ENCODE data around the gene SKAP1. TPM values are rescaled to one million over a fixed set of nuclear protein-coding genes. Genes with fewer than 3 reads are reported as not detected.

The SKAP1 gene
- polyA plus RNA-seq, 3 donors = 0.13 to 1.0 (median 0.52) TPM

- H3K27ac ChIP-seq (ENCODE audit: low read depth in 1 of 2, low read length in 2 of 2) = no peak overlapping the region
- Mint-ChIP-seq H3K4me1 (peaks cover 17% of the 10 kb centered on the region), H3K27ac (no peak overlapping the region), H3K36me3 (no peaks in the 10 kb centered on the region), H3K9me3 (peaks cover 0 to 6% (median 4%) of the 10 kb centered on the region in 7 donors), H3K4me3 (no peak overlapping the region), H3K27me3 (ENCODE audit: low read depth in 3 of 3) (peaks cover 19 to 49% (median 30%) of the 10 kb centered on the region in 3 donors)
- H3K9ac ChIP-seq (ENCODE audit: insufficient read depth, low read length, poor library complexity, severe bottlenecking) = no peak overlapping the region
- H3K79me2 ChIP-seq (ENCODE audit: insufficient read depth, low read length) = no peaks in the 10 kb centered on the region
- WGBS (ENCODE audit: insufficient coverage) = 88% methylated on average over 7 of the region's 7 CpGs
- no peak for TF ChIP-seq CTCF (IDR thresholded peaks at IDR 0.05)
- no peaks in the 10 kb centered on the region for H3K9me3 ChIP-seq (replicated peaks in 1 of 2; ENCODE audit: control insufficient read depth in 1 of 2, insufficient read depth in 1 of 2, low read length in 2 of 2)
- H3K36me3 ChIP-seq (replicated peaks in 1 of 2; ENCODE audit: control insufficient read depth in 1 of 2, insufficient read depth in 2 of 2, low read length in 2 of 2) = no peaks in the 10 kb centered on the region
- no peak overlapping the region for H3K4me3 ChIP-seq (replicated peaks in 1 of 3; ENCODE audit: low read depth in 2 of 3, low read length in 3 of 3)
- peaks cover 6 to 7% of the 10 kb centered on the region in 2 donors for H3K4me1 ChIP-seq (ENCODE audit: control insufficient read depth in 1 of 2, insufficient read depth in 2 of 2, low read length in 2 of 2)
- peaks cover 6 to 13% of the 10 kb centered on the region in 2 donors for H3K27me3 ChIP-seq (ENCODE audit: control insufficient read depth in 2 of 2, insufficient read depth in 2 of 2, low read length in 2 of 2)
- intact Hi-C loops (cut with micrococcal nuclease) = no loop called here
- H4K20me1 ChIP-seq (ENCODE audit: insufficient read depth, low read length) = no peaks in the 10 kb centered on the region
- no peak overlapping the region for H3K4me2 ChIP-seq (replicated peaks; ENCODE audit: extremely low read depth, low read length, poor library complexity, severe bottlenecking)
- no peak for DNase-seq
- no peak overlapping the region for H2AFZ ChIP-seq (ENCODE audit: insufficient read depth, low read depth, low read length, poor library complexity, severe bottlenecking)
These were observed 15.2 kb upstream of the SKAP1 start for GRCh38 chr17:48445248-48445620.

GRCh38 chr17:48444516-48445247, 14.7 kb upstream of the SKAP1 start:
- no peak overlapping the region for H2AFZ ChIP-seq (ENCODE audit: insufficient read depth, low read depth, low read length, poor library complexity, severe bottlenecking)
- no peak for DNase-seq
- peaks cover 8 to 17% of the 10 kb centered on the region in 2 donors for H3K27me3 ChIP-seq (ENCODE audit: control insufficient read depth in 2 of 2, insufficient read depth in 2 of 2, low read length in 2 of 2)
- peak overlapping the region in 1 of 7 donors; percentile 72 for H3K27ac Mint-ChIP-seq
- H3K4me1 ChIP-seq (ENCODE audit: control insufficient read depth in 1 of 2, insufficient read depth in 2 of 2, low read length in 2 of 2) = peaks cover 6 to 7% of the 10 kb centered on the region in 2 donors
- H3K9ac ChIP-seq (ENCODE audit: insufficient read depth, low read length, poor library complexity, severe bottlenecking) = no peak overlapping the region
- H3K27ac ChIP-seq (ENCODE audit: low read depth in 1 of 2, low read length in 2 of 2) = no peak overlapping the region
- no peaks in the 10 kb centered on the region for H3K9me3 ChIP-seq (replicated peaks in 1 of 2; ENCODE audit: control insufficient read depth in 1 of 2, insufficient read depth in 1 of 2, low read length in 2 of 2)
- intact Hi-C loops (cut with micrococcal nuclease) = no loop called here
- peaks cover 17% of the 10 kb centered on the region for H3K4me1 Mint-ChIP-seq
- no peaks in the 10 kb centered on the region for H3K36me3 Mint-ChIP-seq
- H3K9me3 Mint-ChIP-seq = peaks cover 0 to 6% (median 4%) of the 10 kb centered on the region in 7 donors
- H3K4me3 ChIP-seq (replicated peaks in 1 of 3; ENCODE audit: low read depth in 2 of 3, low read length in 3 of 3) = no peak overlapping the region
- WGBS (ENCODE audit: insufficient coverage) = 90% methylated on average over 22 of the region's 22 CpGs
- H3K27me3 Mint-ChIP-seq (ENCODE audit: low read depth in 3 of 3) = peaks cover 19 to 50% (median 30%) of the 10 kb centered on the region in 3 donors
- no peak overlapping the region for H3K4me2 ChIP-seq (replicated peaks; ENCODE audit: extremely low read depth, low read length, poor library complexity, severe bottlenecking)
- no peaks in the 10 kb centered on the region for H3K79me2 ChIP-seq (ENCODE audit: insufficient read depth, low read length)
- H3K4me3 Mint-ChIP-seq = no peak overlapping the region
- no peak for TF ChIP-seq CTCF (IDR thresholded peaks at IDR 0.05)
- no peaks in the 10 kb centered on the region for H4K20me1 ChIP-seq (ENCODE audit: insufficient read depth, low read length)
- H3K36me3 ChIP-seq (replicated peaks in 1 of 2; ENCODE audit: control insufficient read depth in 1 of 2, insufficient read depth in 2 of 2, low read length in 2 of 2) = no peaks in the 10 kb centered on the region
